Measurements from ENCODE around the gene CDK10.

Gene CDK10

GRCh38 chr16:89712274-89712781, 25.8 kb downstream of the CDK10 start:
- Histone ChIP-seq H3K9me2 (replicated peaks; ENCODE audit: control insufficient read depth, low read length) (no peaks in the 10 kb centered on the region), H3K4me3 (ENCODE audit: low read length) (peak overlapping the region; percentile 97), H3K4me1 (ENCODE audit: control insufficient read depth, low read length) (peaks cover 7% of the 10 kb centered on the region), H3K79me2 (ENCODE audit: control insufficient read depth, low read length) (peaks cover 16% of the 10 kb centered on the region), H3K27me3 (ENCODE audit: control insufficient read depth, low read length) (no peaks in the 10 kb centered on the region), H3K9me3 (ENCODE audit: control insufficient read depth, insufficient read depth, low read length) (no peaks in the 10 kb centered on the region), H3F3A (ENCODE audit: control insufficient read depth, insufficient read depth) (no peaks in the 10 kb centered on the region), H4K20me1 (ENCODE audit: control insufficient read depth, insufficient read depth, low read depth, low read length) (no peaks in the 10 kb centered on the region), H3K36me3 (ENCODE audit: control insufficient read depth, low read length) (peaks cover 17% of the 10 kb centered on the region), H3K4me2 (ENCODE audit: low read length) (peak overlapping the region; percentile 89), H3K27ac (ENCODE audit: low read depth, low read length) (peak overlapping the region; percentile 18; the same call in 1 of the 2 replicates)
- TF ChIP-seq EZH2phosphoT487 (IDR thresholded peaks at IDR 0.05; ENCODE audit: borderline replicate concordance, low read length) (no peak), CTCF (IDR thresholded peaks at IDR 0.05; ENCODE audit: low read depth, low read length, poor library complexity, severe bottlenecking) (no peak)

DNA sequence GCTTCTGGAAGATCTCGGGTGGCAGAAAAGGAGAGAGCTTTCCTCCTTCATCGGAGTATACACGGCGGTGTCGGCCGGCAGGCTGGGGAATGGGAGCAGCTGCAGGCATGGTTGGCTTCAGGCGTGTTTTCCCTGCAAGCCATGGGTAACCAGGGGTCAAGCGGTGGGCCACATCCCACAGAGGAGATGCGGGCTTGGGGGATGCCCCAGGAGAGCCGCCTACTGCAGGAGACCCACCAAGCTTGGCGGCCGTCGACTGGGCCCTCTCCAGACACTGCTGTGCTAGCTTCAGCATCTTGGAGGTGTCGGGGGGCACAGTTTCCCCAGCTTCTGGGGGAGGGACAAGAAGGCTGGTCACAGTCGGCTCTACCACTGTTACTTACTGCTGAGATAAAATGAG, 30.0 kb downstream of the CDK10 start:
- Histone ChIP-seq H3K9me2 (replicated peaks; ENCODE audit: control insufficient read depth, low read length) (no peaks in the 10 kb centered on the region), H3K4me2 (ENCODE audit: low read length) (no peak overlapping the region), H3K27ac (ENCODE audit: low read depth, low read length) (no peak overlapping the region), H3F3A (ENCODE audit: control insufficient read depth, insufficient read depth) (peaks cover 10% of the 10 kb centered on the region), H3K36me3 (ENCODE audit: control insufficient read depth, low read length) (peaks cover 21% of the 10 kb centered on the region), H3K4me3 (ENCODE audit: low read length) (no peak overlapping the region), H4K20me1 (ENCODE audit: control insufficient read depth, insufficient read depth, low read depth, low read length) (no peaks in the 10 kb centered on the region), H3K9me3 (ENCODE audit: control insufficient read depth, insufficient read depth, low read length) (no peaks in the 10 kb centered on the region), H3K79me2 (ENCODE audit: control insufficient read depth, low read length) (peaks cover 16% of the 10 kb centered on the region), H3K27me3 (ENCODE audit: control insufficient read depth, low read length) (peaks cover 7% of the 10 kb centered on the region), H3K4me1 (ENCODE audit: control insufficient read depth, low read length) (peaks cover 13% of the 10 kb centered on the region)
- TF ChIP-seq EZH2phosphoT487 (IDR thresholded peaks at IDR 0.05; ENCODE audit: borderline replicate concordance, low read length) = no peak
- TF ChIP-seq CTCF (IDR thresholded peaks at IDR 0.05; ENCODE audit: low read depth, low read length, poor library complexity, severe bottlenecking) = no peak

DNA sequence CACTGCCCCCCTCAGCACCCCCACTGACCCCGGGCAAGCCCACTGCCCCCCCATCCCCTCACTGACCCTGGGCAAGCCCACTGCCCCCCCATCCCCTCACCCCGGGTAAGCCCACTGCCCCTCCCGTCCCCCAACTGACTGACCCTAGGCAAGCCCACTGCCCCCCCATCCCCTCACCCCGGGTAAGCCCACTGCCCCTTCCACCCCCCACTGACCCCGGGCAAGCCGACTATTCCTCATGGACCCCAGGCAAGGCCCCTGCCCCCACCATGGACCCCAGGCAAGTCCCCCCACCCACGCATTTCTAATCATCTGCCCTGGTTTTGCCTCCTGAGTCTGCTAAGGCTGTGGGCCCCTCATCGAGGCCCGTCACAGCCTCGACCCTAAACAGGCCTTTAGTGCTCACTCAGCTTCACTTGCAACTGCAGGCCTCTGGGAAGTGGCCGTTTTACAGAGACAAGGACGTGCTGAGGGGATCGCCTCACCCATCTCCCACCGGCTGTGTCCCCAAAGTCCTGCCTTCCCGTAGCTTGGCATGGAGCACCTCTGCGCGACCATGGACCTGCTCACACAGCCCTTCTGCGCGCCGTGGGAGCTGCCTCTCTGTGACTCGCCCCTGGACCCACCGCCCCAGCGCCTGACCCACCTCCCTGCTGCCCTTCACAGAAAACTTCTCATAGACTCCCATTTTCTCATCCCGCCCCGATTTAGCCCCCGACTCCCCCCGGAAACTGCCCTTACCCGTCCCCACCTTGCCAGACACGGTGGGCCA, 30.6 kb downstream of the CDK10 start:
- Histone ChIP-seq H4K20me1 (ENCODE audit: control insufficient read depth, insufficient read depth, low read depth, low read length) (no peaks in the 10 kb centered on the region), H3K4me2 (ENCODE audit: low read length) (no peak overlapping the region), H3K4me3 (ENCODE audit: low read length) (no peak overlapping the region), H3K27ac (ENCODE audit: low read depth, low read length) (no peak overlapping the region), H3F3A (ENCODE audit: control insufficient read depth, insufficient read depth) (peaks cover 10% of the 10 kb centered on the region), H3K9me3 (ENCODE audit: control insufficient read depth, insufficient read depth, low read length) (no peaks in the 10 kb centered on the region), H3K4me1 (ENCODE audit: control insufficient read depth, low read length) (peaks cover 13% of the 10 kb centered on the region), H3K79me2 (ENCODE audit: control insufficient read depth, low read length) (peaks cover 12% of the 10 kb centered on the region), H3K27me3 (ENCODE audit: control insufficient read depth, low read length) (peaks cover 7% of the 10 kb centered on the region), H3K36me3 (ENCODE audit: control insufficient read depth, low read length) (peaks cover 21% of the 10 kb centered on the region), H3K9me2 (replicated peaks; ENCODE audit: control insufficient read depth, low read length) (no peaks in the 10 kb centered on the region)
- TF ChIP-seq EZH2phosphoT487 (IDR thresholded peaks at IDR 0.05; ENCODE audit: borderline replicate concordance, low read length) = no peak
- no peak for TF ChIP-seq CTCF (IDR thresholded peaks at IDR 0.05; ENCODE audit: low read depth, low read length, poor library complexity, severe bottlenecking)
